ENCODE data around the gene PLXNA4.

- TF ChIP-seq NFE2L1 (tag; IDR thresholded peaks at IDR 0.05; ENCODE audit: borderline replicate concordance, low read depth) (no peak), HMG20B (CRISPR knock-in tag; IDR thresholded peaks at IDR 0.05) (no peak)
Observed at GRCh38 chr7:132443761-132444520, 132.3 kb downstream of the PLXNA4 start.
